Measurements from ENCODE around the gene FAM89B.
"Not testable (repeated sequence)": the region's sequence is repeated elsewhere in the genome, so short reads cannot be mapped to it uniquely, and the experiment has no call there.

FAM89B gene

GRCh38 chr11:65556470-65557279, 15.7 kb upstream of the FAM89B start:
- no peak for DNase-seq (ENCODE audit: low read depth)

DNA sequence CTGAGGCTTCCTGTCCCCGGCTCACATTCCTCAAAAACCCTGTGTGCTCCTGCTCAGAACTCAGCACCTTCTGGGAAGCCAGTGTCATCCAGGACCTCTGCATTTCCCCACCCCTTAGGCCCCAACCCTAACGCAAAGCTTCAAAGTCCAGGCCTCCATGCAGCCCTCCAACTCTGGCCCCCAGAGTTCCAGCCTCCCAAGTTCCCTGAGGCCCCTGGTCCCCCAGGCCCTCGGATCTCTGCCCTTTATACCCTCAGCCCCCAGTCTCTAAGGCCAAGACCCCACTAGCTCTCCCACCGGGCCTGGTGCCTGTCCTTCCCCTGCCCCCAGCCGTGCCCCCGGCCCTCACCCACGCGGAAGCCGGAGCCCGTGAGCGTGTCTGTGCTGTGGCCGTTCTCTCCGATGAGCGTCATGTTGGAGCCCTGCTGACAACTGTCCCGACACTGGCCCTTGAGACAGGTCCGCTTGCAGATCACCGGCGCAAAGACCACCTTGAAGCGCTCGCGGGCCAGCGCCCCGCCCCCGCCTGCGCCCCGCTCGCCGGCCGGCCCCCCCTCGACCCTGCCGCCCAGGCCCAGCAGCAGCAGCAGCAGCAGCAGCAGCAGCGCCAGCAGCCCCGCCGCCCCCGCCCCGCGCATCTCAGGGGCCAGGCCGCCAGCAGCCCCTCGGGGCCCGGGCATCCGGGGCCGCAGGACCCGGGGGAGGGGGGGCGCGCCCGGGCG, 14.9 kb upstream of the FAM89B start:
- no peak for DNase-seq (ENCODE audit: low read depth)

DNA sequence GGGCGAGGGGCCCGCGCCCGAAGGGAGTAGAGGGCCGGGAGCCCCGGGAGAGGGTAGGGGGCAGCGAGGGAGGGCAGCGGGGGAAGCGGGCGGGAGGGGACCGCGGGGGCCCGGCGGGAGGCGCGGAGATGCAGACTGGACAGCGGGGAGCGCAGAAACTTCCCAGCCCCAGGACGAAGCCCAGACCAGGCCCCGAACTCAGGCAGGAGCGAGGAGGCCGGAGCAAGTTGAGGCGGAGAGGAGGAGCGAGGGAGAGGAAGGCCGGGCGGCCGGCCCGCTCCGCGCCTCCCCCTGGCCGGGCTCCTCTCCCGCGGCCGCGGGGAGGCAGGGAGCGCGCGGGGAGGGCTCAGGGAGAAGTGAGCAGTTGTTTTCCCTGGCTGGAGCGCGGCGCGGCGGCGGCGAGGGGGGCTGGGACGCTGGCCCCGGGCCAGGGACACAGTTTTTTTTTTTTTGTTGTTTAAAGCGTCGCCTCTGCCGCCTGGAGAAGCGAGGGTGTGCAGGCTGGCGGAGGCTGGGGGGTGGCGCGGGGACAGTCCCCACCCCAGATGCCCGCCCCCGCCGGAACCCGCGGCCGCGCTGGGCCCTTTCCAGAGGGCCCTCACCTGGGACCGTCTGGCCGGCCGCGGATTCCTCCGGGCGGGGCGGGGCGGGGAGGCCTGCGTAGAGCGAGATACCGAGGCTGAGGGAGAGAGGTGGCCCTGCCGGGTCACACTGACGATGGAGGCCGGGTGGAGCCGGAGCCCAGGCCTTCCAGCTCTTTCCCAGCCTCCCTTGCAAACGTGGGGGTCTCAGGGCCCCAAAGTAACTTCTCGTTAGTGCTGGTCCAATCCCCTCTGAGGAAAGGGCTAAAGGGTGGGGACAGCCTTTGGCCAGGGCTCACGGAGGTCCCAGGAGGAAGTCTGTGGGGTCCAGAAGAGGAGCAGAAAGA, 14.1 kb upstream of the FAM89B start, which contains the start of gene LTBP3:
Gene LTBP3 (minus strand): TSS at position 358 of the 928 bp plus-strand sequence. CDS start 400 bp downstream, outside the sequence.
- DNase-seq (ENCODE audit: low read depth), result no peak

- no peak for DNase-seq (ENCODE audit: low read depth)
These were observed 13.3 kb upstream of the FAM89B start for GRCh38 chr11:65558930-65559509.

DNA sequence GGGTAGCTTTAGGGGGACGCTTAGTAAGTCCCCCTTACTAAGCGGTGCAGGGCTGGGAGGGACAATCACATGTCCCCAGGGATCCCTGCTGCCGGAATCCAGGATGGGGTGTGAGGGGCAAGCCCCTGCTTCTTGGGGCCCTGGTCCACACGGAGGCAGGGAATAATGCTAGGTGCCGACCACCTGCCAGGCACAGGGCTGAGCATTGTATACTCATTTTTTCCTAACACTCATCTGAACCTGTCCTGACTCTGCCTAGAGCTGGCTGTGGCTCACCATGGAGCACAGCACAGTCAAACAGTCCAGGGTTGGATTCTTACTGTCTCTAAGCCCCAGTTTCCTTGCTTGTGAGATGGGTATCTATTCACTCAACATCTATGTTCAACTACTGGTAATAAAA, 12.8 kb upstream of the FAM89B start:
- DNase-seq (ENCODE audit: low read depth), result no peak

DNA sequence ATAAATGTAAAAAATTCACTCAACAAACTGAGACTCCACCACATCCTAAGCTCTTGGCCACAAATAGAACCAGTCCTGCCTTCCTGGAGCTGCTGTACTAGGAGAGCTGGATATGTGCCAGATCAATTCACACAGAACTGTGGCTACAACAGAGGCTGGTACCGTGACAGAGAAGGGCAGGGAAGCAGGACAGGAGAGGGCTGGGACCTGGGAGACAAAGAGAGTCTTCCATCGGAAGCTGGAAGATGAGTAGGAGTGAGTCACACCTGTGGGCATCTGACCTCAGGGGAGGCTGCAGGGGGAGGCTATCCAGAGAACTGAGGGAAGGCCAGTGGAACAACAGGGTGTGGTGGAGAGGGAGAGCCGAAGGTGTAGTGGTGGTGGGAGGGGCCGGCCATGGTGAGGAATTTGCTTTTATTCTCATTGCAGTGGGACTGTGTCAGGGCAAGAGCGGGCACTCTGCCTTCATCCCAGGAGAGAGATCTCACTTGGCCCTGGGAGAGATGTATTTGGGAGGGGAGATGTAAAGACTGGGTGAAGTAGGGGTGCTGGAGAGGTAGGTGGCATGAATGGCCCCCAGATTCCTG, 12.3 kb upstream of the FAM89B start:
- DNase-seq (ENCODE audit: low read depth), result no peak

DNA sequence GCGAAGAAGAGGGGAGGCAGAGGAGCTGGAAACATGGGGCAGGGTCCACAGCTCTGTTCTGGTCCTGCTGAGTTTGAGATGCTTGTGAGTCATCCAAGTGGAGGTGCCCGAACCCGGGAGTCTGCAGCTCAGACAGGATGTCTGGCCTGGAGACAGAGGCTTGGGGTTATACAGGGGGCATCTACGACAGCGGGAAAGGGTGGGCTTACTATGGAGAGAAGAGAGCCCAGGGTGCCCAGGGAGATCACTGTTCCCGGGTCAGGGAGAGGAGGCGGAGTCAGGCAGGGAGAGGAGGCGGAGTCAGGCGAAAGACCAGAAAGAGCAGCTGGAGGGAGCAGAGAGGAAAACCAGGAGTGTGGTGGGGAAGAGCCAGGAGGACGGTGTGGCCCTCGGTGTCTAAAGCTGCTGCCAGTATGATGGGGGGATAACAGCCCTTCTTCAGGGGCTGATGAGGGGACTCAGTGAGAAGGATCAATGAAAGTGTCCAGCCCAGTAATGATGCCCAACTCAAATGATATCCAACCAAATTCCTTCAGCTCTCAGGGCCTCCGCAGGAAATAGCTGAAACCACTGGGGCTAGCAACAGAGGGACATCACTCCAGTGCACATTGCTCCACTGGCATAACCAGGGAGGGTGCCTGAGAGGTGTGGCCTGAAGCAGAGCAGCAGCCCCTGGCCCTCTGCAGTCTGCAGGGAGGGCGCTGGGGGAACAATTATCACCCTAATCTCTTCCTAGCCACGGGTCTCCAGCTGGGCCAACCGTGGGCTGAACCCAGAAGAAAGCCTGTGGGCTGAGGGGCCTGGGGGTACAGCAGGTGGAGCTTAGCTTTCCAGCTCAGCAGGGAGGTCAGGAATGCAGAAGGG, 11.6 kb upstream of the FAM89B start:
- DNase-seq (ENCODE audit: low read depth), result no peak

DNA sequence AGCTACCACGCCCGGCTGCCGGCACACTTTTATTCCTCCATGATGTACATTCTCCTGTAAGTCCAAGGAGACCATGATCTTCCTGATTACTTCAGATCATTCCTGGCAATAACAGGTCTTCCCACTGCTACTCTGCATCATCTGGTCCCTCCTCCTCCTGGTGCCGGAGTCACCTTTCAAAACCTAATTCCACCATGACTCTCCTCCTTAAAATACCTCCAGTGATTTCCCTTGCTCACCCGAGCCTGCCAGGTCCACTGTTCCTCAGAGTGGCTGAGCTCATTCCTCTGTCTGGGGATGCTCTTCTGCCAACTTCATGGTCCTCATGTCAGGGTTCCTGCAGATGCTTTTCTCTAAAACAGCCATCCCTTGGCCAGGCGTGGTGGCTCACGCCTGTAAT, 10.3 kb upstream of the FAM89B start:
- DNase-seq (ENCODE audit: low read depth), result no peak

DNA sequence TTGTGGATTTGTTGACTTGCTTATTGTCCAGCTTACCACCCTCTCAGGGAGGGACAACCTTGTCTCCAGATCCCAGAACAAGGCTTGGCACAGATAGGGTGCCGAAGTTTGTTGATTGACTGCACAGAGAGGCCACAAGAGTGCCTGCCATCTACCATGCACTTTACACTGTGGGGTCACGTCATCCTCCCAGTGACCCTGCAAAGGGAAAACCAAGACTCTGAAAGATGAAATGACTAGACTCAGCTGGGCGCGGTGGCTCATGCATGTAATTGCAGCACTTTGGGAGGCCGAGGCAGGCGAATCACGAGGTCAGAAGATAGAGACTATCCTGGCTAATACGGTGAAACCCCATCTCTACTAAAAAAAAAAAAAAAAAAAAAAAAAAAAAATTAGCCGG, 9.6 kb upstream of the FAM89B start:
- DNase-seq (ENCODE audit: low read depth), result no peak

GRCh38 chr11:65563601-65564000, 8.7 kb upstream of the FAM89B start:
- no peak for DNase-seq (ENCODE audit: low read depth)

DNA sequence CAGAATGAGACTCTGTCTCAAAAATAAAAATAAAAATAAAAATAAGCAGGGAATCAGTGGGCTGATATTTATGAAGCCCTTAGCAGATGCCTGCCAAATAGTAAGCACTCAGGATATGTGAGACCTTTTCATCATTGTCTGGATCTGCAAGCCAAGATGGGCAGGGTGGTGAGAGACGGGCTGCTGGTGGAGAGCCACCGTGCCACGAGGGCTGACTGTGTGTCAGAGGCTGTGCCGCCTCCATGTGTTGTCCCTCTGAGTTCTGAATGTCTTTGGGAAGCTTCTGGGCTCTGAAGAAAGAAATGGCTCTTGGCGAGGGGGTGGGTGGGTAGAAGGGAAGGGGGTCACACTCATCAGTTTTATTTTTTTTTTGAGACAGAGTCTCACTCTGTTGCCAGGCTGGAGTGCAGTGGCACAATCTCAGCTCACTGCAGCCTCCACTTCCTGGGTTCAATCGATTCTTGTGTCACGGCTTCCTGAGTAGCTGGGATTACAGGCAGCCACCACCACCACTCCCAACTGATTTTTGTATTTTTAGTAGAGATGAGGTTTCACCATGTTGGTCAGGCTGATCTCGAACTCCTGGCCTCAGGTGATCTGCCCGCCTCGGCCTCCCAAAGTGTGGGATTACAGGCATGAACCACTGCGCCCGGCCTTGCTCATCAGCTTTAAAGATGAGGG, 7.3 kb upstream of the FAM89B start:
- not testable (repeated sequence) for DNase-seq (ENCODE audit: low read depth)

DNA sequence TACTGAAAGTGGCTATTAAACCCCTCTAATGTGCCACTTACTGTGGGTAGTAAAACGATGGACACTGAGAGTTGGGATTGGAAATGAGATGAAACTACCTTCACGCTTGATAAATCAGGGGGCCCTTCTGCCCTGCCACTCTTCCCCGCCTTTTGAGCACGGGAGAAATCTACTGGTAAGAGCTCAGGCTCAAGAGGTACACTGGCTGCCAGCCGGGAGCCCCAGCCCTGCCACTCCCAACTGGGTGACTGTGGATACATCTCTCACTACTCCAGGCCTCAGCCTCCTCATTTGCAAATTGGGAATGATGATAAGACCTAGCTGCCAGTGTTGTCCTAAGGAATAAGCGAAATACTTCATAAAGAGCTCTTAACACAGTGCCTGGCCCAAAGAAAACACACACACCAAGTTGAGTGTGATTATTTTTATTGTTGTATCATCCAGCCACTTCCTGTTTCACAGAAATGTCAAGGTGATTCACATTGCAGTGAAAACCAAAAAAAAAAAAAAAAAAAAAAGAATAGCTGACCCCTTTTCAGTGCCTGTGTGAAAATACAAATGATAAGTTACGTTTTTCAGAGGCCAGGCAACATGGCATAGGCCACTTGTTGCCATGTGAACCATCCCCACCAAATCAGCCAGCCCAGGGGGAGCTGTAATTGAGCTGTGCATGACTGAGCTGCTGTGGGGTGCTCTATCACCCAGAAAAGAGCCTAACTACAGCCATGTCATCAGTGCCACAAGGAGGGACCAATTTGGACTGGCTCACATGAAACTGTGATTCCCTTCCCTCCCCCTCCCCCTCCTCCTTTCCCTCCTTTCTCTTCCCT, 6.5 kb upstream of the FAM89B start:
- no peak for DNase-seq (ENCODE audit: low read depth)

DNA sequence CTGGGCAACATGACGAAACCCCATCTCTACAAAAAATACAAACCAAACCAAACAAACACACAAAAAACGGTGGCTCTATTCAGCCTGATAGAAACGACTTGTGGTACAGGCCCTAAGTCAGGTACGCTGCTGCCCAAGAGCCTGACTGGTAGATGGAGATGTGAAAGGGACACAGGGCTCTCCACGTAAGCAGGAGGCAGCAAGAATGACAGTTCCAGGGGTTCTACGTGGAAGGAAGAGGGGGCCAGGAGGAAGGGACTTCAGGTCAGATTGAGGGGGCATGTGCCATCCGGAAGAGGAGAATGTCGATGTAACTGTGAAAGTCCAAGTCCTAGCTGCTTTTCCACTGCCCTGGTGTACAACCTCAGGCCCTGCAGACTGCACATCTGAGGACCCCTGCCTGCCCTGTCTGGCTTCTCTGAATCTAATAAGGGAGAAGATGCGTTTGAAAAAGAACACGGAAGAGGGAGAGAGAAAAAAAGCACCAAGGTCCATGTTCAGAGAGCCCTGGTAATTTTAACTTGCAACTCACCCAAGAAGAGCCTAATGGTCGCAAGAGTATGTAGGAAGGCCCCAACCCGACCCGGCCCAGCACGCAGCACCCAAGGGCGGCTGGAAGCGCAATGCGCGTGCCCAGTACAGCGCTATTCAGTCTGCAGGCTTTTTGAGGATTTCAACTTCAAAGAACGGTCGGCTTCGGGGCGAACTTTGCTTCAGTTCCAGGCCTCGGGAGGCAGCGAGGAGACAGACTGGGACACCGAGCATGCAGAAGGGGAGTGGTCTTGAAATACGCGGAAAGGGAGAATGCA, 3.0 kb upstream of the FAM89B start:
- DNase-seq (ENCODE audit: low read depth), result peak; percentile 37

DNA sequence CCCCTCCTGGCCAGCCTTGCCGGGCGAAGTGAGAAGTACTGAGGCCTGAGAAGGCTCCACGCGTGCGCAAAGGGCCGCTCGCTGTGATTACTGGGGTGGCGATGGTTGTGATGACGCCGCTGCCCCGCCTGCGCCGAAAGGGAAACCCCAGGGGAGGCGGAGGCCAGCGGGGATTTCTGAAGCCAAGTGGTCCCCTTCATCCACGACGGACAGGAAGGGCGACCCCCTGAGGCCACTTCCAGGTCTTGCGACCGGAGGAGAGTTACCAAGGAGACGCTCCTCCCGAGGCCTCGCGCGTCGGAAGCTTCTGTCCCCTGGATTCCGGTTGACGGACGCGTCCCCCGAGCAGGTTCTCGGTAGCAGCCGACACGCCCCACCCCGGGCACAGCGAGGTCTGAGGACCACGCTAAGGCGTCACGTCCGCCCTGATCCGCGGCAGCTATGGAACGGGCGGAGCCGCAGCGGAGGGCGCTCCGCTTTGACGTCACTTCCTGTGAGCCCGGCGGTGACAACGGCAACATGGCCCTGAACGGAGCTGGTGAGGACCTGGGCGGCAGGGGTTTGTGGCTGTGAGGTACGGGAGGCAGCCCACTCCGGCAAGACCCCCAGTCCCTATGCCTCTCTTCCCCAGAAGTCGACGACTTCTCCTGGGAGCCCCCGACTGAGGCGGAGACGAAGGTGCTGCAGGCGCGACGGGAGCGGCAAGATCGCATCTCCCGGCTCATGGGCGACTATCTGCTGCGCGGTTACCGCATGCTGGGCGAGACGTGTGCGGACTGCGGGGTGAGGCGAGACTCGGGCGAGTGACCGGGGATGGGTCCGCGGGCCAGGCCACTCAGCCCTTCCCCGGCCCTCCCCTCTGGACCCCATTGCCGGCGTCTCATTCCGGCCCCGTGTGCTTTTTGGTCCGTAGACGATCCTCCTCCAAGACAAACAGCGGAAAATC, 2.1 kb upstream of the FAM89B start, which contains the start of gene ZNRD2:
Gene ZNRD2 (plus strand): TSS at position 505 of the 946 bp plus-strand sequence. CDS start 15 bp downstream, at position 520.
- DNase-seq (ENCODE audit: low read depth), result peak; percentile 93

DNA sequence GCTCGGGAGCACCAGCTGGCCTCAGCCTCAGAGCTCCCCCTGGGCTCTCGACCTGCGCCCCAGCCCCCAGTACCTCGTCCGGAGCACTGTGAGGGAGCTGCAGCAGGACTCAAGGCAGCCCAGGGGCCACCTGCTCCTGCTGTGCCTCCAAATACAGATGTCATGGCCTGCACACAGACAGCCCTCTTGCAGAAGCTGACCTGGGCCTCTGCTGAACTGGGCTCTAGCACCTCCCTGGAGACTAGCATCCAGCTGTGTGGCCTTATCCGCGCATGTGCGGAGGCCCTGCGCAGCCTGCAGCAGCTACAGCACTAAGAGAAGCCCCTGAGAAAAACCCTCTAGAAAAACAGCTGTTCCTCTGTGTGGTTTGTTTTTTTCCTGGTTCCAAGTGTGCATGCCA, 918 bp upstream of the FAM89B start:
- DNase-seq (ENCODE audit: low read depth), result no peak

GRCh38 chr11:65571940-65572339, 398 bp upstream of the FAM89B start:
- DNase-seq (ENCODE audit: low read depth), result no peak
